HepG2 (cell line): Measurements from ENCODE around the gene ODAD4. TPM values are rescaled to one million over a fixed set of nuclear protein-coding genes. Genes with fewer than 3 reads are reported as not detected.
A peak's percentile ranks its signal among the peaks of the same experiment; 100 is the strongest.

Source experiments
- ATF2 ChIP-seq: sonication (generic); formaldehyde crosslinking; IDR thresholded peaks from 2 replicates; pipeline ENCODE4 v1.4.0; 2020; ENCODE audit warnings: missing genetic modification reagents
- CEBPZ ChIP-seq: IDR thresholded peaks from 2 replicates; pipeline ENCODE4 v1.6.1; 2012; ENCODE audit warnings: low read length, improper control_type of control experiment
- CREB1 ChIP-seq, 2 experiments: fragments of 450-650 bp in 1 of 2; IDR thresholded peaks; 2 replicates each; pipeline ENCODE4 v1.6.1; 2016 to 2017; ENCODE audit warnings: control low read depth in 1 of 2, mild to moderate bottlenecking in 1 of 2, missing compliant biosample characterization in 1 of 2, missing genetic modification characterization in 1 of 2
- ELF1 ChIP-seq: sonication (generic); formaldehyde crosslinking; IDR thresholded peaks from 2 replicates; pipeline ENCODE4 v1.4.0; 2020; ENCODE audit warnings: missing genetic modification reagents
- FOSL2 ChIP-seq: sonication (generic); formaldehyde crosslinking; IDR thresholded peaks from 2 replicates; pipeline ENCODE4 v1.4.0; 2020; ENCODE audit warnings: missing genetic modification reagents
- FOXO1 ChIP-seq: sonication (generic); formaldehyde crosslinking; IDR thresholded peaks from 2 replicates; pipeline ENCODE4 v1.4.0; 2020; ENCODE audit warnings: missing genetic modification reagents
- FOXP4 ChIP-seq: sonication (generic); formaldehyde crosslinking; IDR thresholded peaks from 2 replicates; pipeline ENCODE4 v1.4.0; 2020; ENCODE audit warnings: missing genetic modification reagents
- MAX ChIP-seq: IDR thresholded peaks from 2 replicates; pipeline ENCODE4 v1.6.1; 2012; ENCODE audit warnings: inconsistent platforms
- MTERF4 ChIP-seq: sonication (generic); formaldehyde crosslinking; IDR thresholded peaks from 2 replicates; pipeline ENCODE4 v1.8.0; 2023; ENCODE audit warnings: mild to moderate bottlenecking, missing genetic modification reagents
- PITX1 ChIP-seq: sonication (generic); formaldehyde crosslinking; IDR thresholded peaks from 2 replicates; pipeline ENCODE4 v1.5.1; 2020; ENCODE audit warnings: mild to moderate bottlenecking, missing genetic modification reagents
- RELA ChIP-seq: sonication (generic); formaldehyde crosslinking; IDR thresholded peaks from 2 replicates; pipeline ENCODE4 v1.4.0; 2020; ENCODE audit warnings: missing genetic modification reagents
- SP5 ChIP-seq: IDR thresholded peaks from 2 replicates; pipeline ENCODE4 v1.6.1; 2016; ENCODE audit warnings: low read depth, borderline replicate concordance
- SRSF1 ChIP-seq: fragments of 200-400 bp; formaldehyde crosslinking; optimal IDR thresholded peaks from 2 replicates; pipeline ENCODE3; 2017; ENCODE audit warnings: mild to moderate bottlenecking, low read depth, low read length, moderate library complexity
- TERF1 ChIP-seq: sonication (generic); formaldehyde crosslinking; IDR thresholded peaks from 2 replicates; pipeline ENCODE4 v1.8.0; 2022; ENCODE audit warnings: mild to moderate bottlenecking, missing genetic modification reagents, moderate library complexity
- ZFY ChIP-seq: sonication (generic); formaldehyde crosslinking; IDR thresholded peaks from 2 replicates; pipeline ENCODE4 v1.4.0; 2020; ENCODE audit warnings: missing genetic modification reagents
- ZNF44 ChIP-seq: sonication (generic); formaldehyde crosslinking; IDR thresholded peaks from 2 replicates; pipeline ENCODE4 v1.5.1; 2020; ENCODE audit warnings: mild to moderate bottlenecking, missing genetic modification reagents
- ZNF484 ChIP-seq: sonication (generic); formaldehyde crosslinking; IDR thresholded peaks from 2 replicates; pipeline ENCODE4 v1.5.1; 2020; ENCODE audit warnings: mild to moderate bottlenecking, low read depth, missing genetic modification reagents, borderline replicate concordance
- ZNF644 ChIP-seq: IDR thresholded peaks from 2 replicates; pipeline ENCODE4 v1.6.1; 2016; ENCODE audit warnings: low read depth
- ZNF720 ChIP-seq: sonication (generic); formaldehyde crosslinking; IDR thresholded peaks from 2 replicates; pipeline ENCODE4 v1.4.0; 2020; ENCODE audit warnings: missing genetic modification reagents
- ZSCAN25 ChIP-seq: sonication (generic); formaldehyde crosslinking; IDR thresholded peaks from 2 replicates; pipeline ENCODE4 v1.8.0; 2022; ENCODE audit warnings: mild to moderate bottlenecking, missing genetic modification reagents
- polyA plus RNA-seq, 8 experiments: library from polyadenylated mRNA; depleted of rRNA in 3 of 8; stranded (reverse) in 7 of 8; unstranded in 1 of 8; fragments of >200 nt; fragmentation: Illumina TruSeq in 4 of 8; extraction: Trizol in 4 of 8; gene quantifications; 2 replicates each; pipeline versions ENCODE4 v1.2.1 to v1.2.3, GENCODE V29; 2011 to 2016; ENCODE audit warnings: low read depth in 4 of 8, missing spikeins in 1 of 8, mixed read lengths in 1 of 8; ENCODE audit not compliant: insufficient read depth in 1 of 8
- total RNA-seq, 5 experiments: library from RNA; depleted of rRNA; stranded (reverse); fragments of >200 nt; fragmentation: Illumina TruSeq; extraction: Trizol; gene quantifications; 2 replicates each; pipeline ENCODE4 v1.2.3, GENCODE V29; 2016; ENCODE audit warnings: low read depth in 1 of 5

ODAD4 gene
- total and polyA plus RNA-seq, 2 of the 13 experiments (the other 11 are each of a cell fraction or from before 2014, with no cell fraction given): 0.48 to 0.53 TPM

GRCh38 chr17:41989702-41990419, 59.4 kb downstream of the ODAD4 start (continued):
- TF ChIP-seq SP5 (CRISPR knock-in tag) (peak; percentile 54; the same call in 1 of the 2 replicates), SRSF1 (no peak), PITX1 (CRISPR knock-in tag) (peak; percentile 59; the same call in 1 of the 2 replicates), ATF2 (CRISPR knock-in tag) (peak; percentile 73), ZFY (CRISPR knock-in tag) (0 out of 2 replicates have a peak, but pooled peaks have one; percentile 29), ZNF484 (CRISPR knock-in tag) (no peak), MAX (peak; percentile 44; the same call in 1 of the 2 replicates), MTERF4 (CRISPR knock-in tag) (0 out of 2 replicates have a peak, but pooled peaks have one; percentile 37), FOXO1 (peak; percentile 48; the same call in 1 of the 2 replicates), ZNF44 (CRISPR knock-in tag) (0 out of 2 replicates have a peak, but pooled peaks have one; percentile 58), ELF1 (CRISPR knock-in tag) (0 out of 2 replicates have a peak, but pooled peaks have one; percentile 12), CEBPZ (no peak), ZNF720 (CRISPR knock-in tag) (no peak), ZNF644 (peak; percentile 95), FOSL2 (CRISPR knock-in tag) (peak; percentile 58), TERF1 (CRISPR knock-in tag) (no peak), FOXP4 (CRISPR knock-in tag) (peak; percentile 67), CREB1 (IDR thresholded peaks at IDR 0.05) (no peak), CREB1 (CRISPR knock-in tag; IDR thresholded peaks at IDR 0.05) (peak; percentile 52; the same call in 1 of the 2 replicates), RELA (no peak), ZSCAN25 (0 out of 2 replicates have a peak, but pooled peaks have one; percentile 29)
